Natural killer cell (primary cell): Measurements from ENCODE around the gene HDGFL3. TPM values are rescaled to one million over a fixed set of nuclear protein-coding genes. Genes with fewer than 3 reads are reported as not detected.
"Not testable (repeated sequence)": the region's sequence is repeated elsewhere in the genome, so short reads cannot be mapped to it uniquely, and the experiment has no call there.

Source experiments
- ATAC-seq, 3 donors: fragments of 150-1000 bp in 2 of 3; fragments of 200-7000 bp in 1 of 3; cut with Tn5 transposase; 1 replicate in 1 of 3; 2 replicates in 2 of 3; pipeline ENCODE4 v1.10.0; 2021; ENCODE audit warnings: mild to moderate bottlenecking in 2 of 3, moderate library complexity in 2 of 3
- DNase-seq, 2 donors: peaks; one replicate each; pipeline versions ENCODE4 v3.0.0 to v3.0.0-alpha.2; 2013 to 2021; ENCODE audit warnings: mixed read lengths in 1 of 2
- H3K27ac ChIP-seq: one replicate; pipeline ENCODE4 v1.5.1; 2013; ENCODE audit warnings: mild to moderate bottlenecking, low read length
- H3K27me3 ChIP-seq: one replicate; pipeline ENCODE4 v1.6.1; 2013; ENCODE audit warnings: low read length; ENCODE audit not compliant: control insufficient read depth, insufficient read depth
- H3K36me3 ChIP-seq: one replicate; pipeline ENCODE4 v1.6.1; 2013; ENCODE audit warnings: low read length; ENCODE audit not compliant: control insufficient read depth, insufficient read depth
- H3K4me1 ChIP-seq: one replicate; pipeline ENCODE4 v1.6.1; 2013; ENCODE audit warnings: low read length; ENCODE audit not compliant: control insufficient read depth, insufficient read depth
- H3K4me3 ChIP-seq: one replicate; pipeline ENCODE4 v1.5.1; 2013; ENCODE audit warnings: low read length
- H3K9me3 ChIP-seq: one replicate; pipeline ENCODE4 v1.6.1; 2013; ENCODE audit warnings: low read length; ENCODE audit not compliant: control insufficient read depth, insufficient read depth
- H3K27ac Mint-ChIP-seq, 2 donors: one replicate each; pipeline ENCODE4 v1.8.0; 2022; ENCODE audit warnings: mild to moderate bottlenecking in 2 of 2, mixed read lengths in 2 of 2, moderate library complexity in 1 of 2
- H3K27me3 Mint-ChIP-seq, 2 donors: one replicate each; pipeline ENCODE4 v1.8.0; 2022; ENCODE audit warnings: low read depth in 2 of 2, mixed read lengths in 2 of 2
- H3K36me3 Mint-ChIP-seq: one replicate; pipeline ENCODE4 v1.8.0; 2022; ENCODE audit warnings: mixed read lengths
- H3K4me1 Mint-ChIP-seq, 2 donors: one replicate each; pipeline ENCODE4 v1.8.0; 2022; ENCODE audit warnings: mixed read lengths in 2 of 2
- H3K4me3 Mint-ChIP-seq: one replicate; pipeline ENCODE4 v1.8.0; 2022; ENCODE audit warnings: mild to moderate bottlenecking, moderate library complexity, mixed read lengths
- H3K9me3 Mint-ChIP-seq, 2 donors: one replicate each; pipeline ENCODE4 v1.8.0; 2022; ENCODE audit warnings: mixed read lengths in 2 of 2
- WGBS: methylation state at CpG from one replicate; pipeline ENCODE4 v1.1.7; 2013; ENCODE audit warnings: missing lambda C conversion rate; ENCODE audit not compliant: insufficient coverage; 5-methylcytosine and 5-hydroxymethylcytosine counted together
- intact Hi-C: fragments of 100-400 bp; cut with micrococcal nuclease; formaldehyde crosslinking; loops from one replicate; pipeline ENCODE4 v1.14.2; 2022
- total RNA-seq, 4 donors: library from RNA; stranded (reverse); fragments of 120-200 nt in 1 of 4; gene quantifications; one replicate each; pipeline versions ENCODE4 v1.2.3 to v1.2.4, GENCODE V29; 2013 to 2022
- TF ChIP-seq, protein P1 (sequence below): fragments of 200-600 bp; IDR thresholded peaks from one replicate; pipeline ENCODE4 v1.8.0; 2022; ENCODE audit warnings: antibody characterized with exemption

HDGFL3 gene
- total RNA-seq, 3 donors from 2014 or later (not counting 1 experiment from before 2014, with no cell fraction given), result 13.0 to 25.3 (median 21.4) TPM

DNA sequence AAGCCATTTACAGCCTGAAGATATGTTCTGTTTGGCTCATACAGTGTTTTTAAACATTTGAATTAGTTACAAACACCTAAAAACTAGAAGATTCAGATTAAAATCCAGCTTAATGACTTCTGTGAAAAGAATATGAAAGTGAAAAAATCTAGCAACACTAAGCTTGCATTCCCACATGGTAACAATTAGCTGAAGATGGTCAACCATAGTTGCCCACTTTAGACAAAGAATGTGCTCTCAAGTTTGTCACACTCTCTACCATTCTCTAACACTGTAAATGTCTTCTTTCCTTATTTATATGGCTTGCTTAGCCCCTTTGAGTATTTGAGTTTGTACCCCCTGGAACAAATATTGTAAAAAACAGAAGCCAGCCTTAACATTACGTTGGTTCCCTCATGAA lies 32.7 kb downstream of the HDGFL3 start:
- intact Hi-C loops, result no loop called here
- Mint-ChIP-seq H3K36me3 (no peaks in the 10 kb centered on the region), H3K27ac (no peak overlapping the region), H3K9me3 (no peaks in the 10 kb centered on the region), H3K4me3 (no peak overlapping the region), H3K27me3 (no peaks in the 10 kb centered on the region), H3K4me1 (peaks cover 8 to 11% of the 10 kb centered on the region in 2 donors)
- 100% methylated on average over 1 of the region's 1 CpG for WGBS
- no peaks in the 10 kb centered on the region for H3K36me3 ChIP-seq
- DNase-seq, result no peak
- no peak overlapping the region for H3K27ac ChIP-seq
- H3K9me3 ChIP-seq, result no peaks in the 10 kb centered on the region
- no peak for ATAC-seq
- no peak overlapping the region for H3K4me3 ChIP-seq
- TF ChIP-seq, protein P1, sequence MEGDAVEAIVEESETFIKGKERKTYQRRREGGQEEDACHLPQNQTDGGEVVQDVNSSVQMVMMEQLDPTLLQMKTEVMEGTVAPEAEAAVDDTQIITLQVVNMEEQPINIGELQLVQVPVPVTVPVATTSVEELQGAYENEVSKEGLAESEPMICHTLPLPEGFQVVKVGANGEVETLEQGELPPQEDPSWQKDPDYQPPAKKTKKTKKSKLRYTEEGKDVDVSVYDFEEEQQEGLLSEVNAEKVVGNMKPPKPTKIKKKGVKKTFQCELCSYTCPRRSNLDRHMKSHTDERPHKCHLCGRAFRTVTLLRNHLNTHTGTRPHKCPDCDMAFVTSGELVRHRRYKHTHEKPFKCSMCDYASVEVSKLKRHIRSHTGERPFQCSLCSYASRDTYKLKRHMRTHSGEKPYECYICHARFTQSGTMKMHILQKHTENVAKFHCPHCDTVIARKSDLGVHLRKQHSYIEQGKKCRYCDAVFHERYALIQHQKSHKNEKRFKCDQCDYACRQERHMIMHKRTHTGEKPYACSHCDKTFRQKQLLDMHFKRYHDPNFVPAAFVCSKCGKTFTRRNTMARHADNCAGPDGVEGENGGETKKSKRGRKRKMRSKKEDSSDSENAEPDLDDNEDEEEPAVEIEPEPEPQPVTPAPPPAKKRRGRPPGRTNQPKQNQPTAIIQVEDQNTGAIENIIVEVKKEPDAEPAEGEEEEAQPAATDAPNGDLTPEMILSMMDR, result no peak
- H3K4me1 ChIP-seq, result no peaks in the 10 kb centered on the region
- H3K27me3 ChIP-seq, result no peaks in the 10 kb centered on the region

DNA sequence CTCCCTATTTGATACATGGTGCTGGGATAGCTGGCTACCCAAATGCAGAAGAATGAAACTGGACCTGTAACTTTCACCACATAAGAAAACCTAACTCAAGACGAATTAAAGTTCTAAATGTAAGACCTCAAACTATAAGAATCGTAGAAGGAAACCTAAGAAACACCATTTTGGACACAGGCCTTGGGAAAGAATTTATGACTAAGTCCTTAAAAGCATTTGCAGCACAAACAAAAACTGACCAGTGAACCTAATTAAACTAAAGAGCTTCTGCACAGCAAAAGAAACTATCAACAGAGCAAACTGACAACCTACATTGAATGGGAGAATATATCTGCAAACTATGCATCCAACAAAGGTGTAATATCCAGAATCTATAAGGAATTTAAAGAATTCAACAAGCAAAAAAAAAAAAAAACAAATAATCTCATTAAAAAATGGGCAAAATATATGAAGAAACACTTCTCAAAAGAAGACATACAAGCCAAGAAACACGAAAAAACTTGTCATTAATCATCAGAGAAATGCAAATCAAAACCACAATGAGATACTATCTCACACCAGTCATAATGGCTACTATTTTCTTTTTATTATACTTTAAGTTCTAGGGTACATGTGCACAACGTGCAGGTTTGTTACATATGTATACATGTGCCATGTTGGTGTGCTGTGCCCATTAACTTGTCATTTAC lies 37.0 kb downstream of the HDGFL3 start:
- TF ChIP-seq, protein P1, result no peak

DNA sequence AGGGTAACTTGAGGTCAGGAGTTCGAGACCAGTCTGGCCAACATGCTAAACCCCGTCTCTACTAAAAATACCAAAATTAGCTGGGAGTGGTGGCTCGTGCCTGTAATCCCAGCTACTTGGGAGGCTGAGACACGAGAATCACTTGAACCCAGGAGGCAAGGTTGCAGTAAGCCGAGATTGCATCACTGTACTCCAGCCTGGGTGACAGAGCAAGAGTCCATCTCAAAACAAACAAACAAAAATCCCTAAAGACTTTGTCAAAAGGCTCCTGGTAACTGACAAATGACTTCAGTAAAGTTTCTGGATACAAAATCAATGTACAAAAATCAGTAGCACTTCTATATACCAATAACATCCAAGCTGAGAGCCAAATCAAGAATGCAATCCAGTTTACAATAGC lies 38.0 kb downstream of the HDGFL3 start:
- intact Hi-C loops, ATAC-seq: not testable (repeated sequence)

More for the DNA sequence above, 37.0 kb downstream of the HDGFL3 start:
- peaks cover 3% of the 10 kb centered on the region for H3K9me3 ChIP-seq
- no peak overlapping the region for H3K4me3 ChIP-seq
- Mint-ChIP-seq H3K27me3 (no peaks in the 10 kb centered on the region), H3K4me3 (no peak overlapping the region), H3K4me1 (peaks cover 10 to 17% of the 10 kb centered on the region in 2 donors), H3K27ac (no peak overlapping the region), H3K36me3 (peaks cover 9% of the 10 kb centered on the region), H3K9me3 (peaks cover 6 to 17% of the 10 kb centered on the region in 2 donors)
- no peaks in the 10 kb centered on the region for H3K36me3 ChIP-seq
- DNase-seq (no peak), ATAC-seq (no peak)
- WGBS, result 70% methylated on average over 2 of the region's 4 CpGs
- intact Hi-C loops, result no loop called here
- H3K27me3 ChIP-seq, result no peaks in the 10 kb centered on the region
- no peaks in the 10 kb centered on the region for H3K4me1 ChIP-seq
- no peak overlapping the region for H3K27ac ChIP-seq

DNA sequence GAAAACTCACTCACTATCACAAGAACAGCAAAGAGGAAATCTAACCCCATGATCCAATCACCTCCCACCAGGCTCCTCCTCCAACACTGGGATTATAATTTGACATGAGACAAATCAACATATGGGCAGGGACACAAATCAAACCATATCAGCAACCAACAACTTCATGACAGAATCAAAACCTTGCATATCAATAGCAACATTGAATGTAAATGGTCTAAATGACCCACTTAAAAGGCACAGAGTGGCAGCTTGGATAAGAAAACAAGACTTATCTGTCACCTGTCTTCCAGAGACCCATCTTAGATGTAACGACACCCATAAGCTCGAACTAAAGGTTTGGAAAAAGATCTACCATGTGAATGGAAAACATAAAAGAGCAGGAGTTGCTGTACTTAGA lies 40.8 kb downstream of the HDGFL3 start:
- intact Hi-C loops, result no loop called here
- H3K27me3 Mint-ChIP-seq, result no peaks in the 10 kb centered on the region
- no peak overlapping the region for H3K27ac Mint-ChIP-seq

More for the DNA sequence above, 38.0 kb downstream of the HDGFL3 start:
- not testable (repeated sequence) for H3K36me3 ChIP-seq, H3K4me3 ChIP-seq, H3K27ac Mint-ChIP-seq, H3K4me1 ChIP-seq, H3K27me3 Mint-ChIP-seq, H3K27me3 ChIP-seq, DNase-seq, H3K9me3 ChIP-seq, H3K4me3 Mint-ChIP-seq, H3K36me3 Mint-ChIP-seq, H3K27ac ChIP-seq
- 93% methylated on average over 5 of the region's 5 CpGs for WGBS
- peaks cover 6 to 17% of the 10 kb centered on the region in 2 donors for H3K9me3 Mint-ChIP-seq
- peaks cover 17% of the 10 kb centered on the region in 2 donors for H3K4me1 Mint-ChIP-seq

More for the DNA sequence above, 40.8 kb downstream of the HDGFL3 start:
- H3K36me3 ChIP-seq, result no peaks in the 10 kb centered on the region
- TF ChIP-seq, protein P1, result no peak
- no peak overlapping the region for H3K27ac ChIP-seq
- Mint-ChIP-seq H3K4me3 (no peak overlapping the region), H3K36me3 (peaks cover 9% of the 10 kb centered on the region), H3K9me3 (peaks cover 6 to 17% of the 10 kb centered on the region in 2 donors), H3K4me1 (peaks cover 24 to 27% of the 10 kb centered on the region in 2 donors)
- 87% methylated on average over 2 of the region's 2 CpGs for WGBS
- H3K4me3 ChIP-seq, result no peak overlapping the region
- no peaks in the 10 kb centered on the region for H3K27me3 ChIP-seq
- H3K4me1 ChIP-seq, result no peaks in the 10 kb centered on the region
- peaks cover 3% of the 10 kb centered on the region for H3K9me3 ChIP-seq
- ATAC-seq, result no peak
- DNase-seq, result no peak
